Testis (tissue), 3 donors: ENCODE data around the gene ASB4. TPM values are rescaled to one million over a fixed set of nuclear protein-coding genes. Genes with fewer than 3 reads are reported as not detected.
"Not testable (repeated sequence)": the region's sequence is repeated elsewhere in the genome, so short reads cannot be mapped to it uniquely, and the experiment has no call there.

ENCODE experiments used
- DNase-seq: peaks from one replicate; pipeline ENCODE4 v3.0.0-alpha.2; 2019
- H3K27ac ChIP-seq, 2 donors: fragments of 200-600 bp; sonication (generic); one replicate each; pipeline ENCODE4 v1.5.1; 2019
- H3K27me3 ChIP-seq: fragments of 200-600 bp; sonication (generic); one replicate; pipeline ENCODE4 v1.5.1; 2019
- H3K36me3 ChIP-seq: fragments of 200-600 bp; sonication (generic); one replicate; pipeline ENCODE4 v1.5.1; 2017; ENCODE audit warnings: low read depth; ENCODE audit errors: missing control alignments
- H3K4me1 ChIP-seq: fragments of 200-600 bp; sonication (generic); one replicate; pipeline ENCODE4 v1.5.1; 2019
- H3K4me3 ChIP-seq, 2 donors: fragments of 200-600 bp; sonication (generic); one replicate each; pipeline ENCODE4 v1.5.1; 2017 to 2019
- H3K9me3 ChIP-seq: fragments of 200-600 bp; sonication (generic); one replicate; pipeline ENCODE4 v1.5.1; 2017
- POLR2A ChIP-seq: fragments of 450-650 bp; IDR thresholded peaks from one replicate; pipeline ENCODE4 v1.6.1; 2017; ENCODE audit warnings: antibody characterized with exemption, mild to moderate bottlenecking, moderate library complexity
- WGBS, 2 donors: methylation state at CpG; one replicate each; pipeline ENCODE4 v1.1.5; 2018; 5-methylcytosine and 5-hydroxymethylcytosine counted together
- intact Hi-C: fragments of 100-400 bp; cut with DNase I; formaldehyde crosslinking; loops from one replicate; pipeline ENCODE4 v1.15.1; 2023; ENCODE audit warnings: low total_unique reads
- polyA plus RNA-seq: library from polyadenylated mRNA; stranded (reverse); fragments of 350-450 nt; fragmentation: Illumina TruSeq; extraction: RNeasy Lipid Tissue Mini Kit (QIAGEN cat#74804); gene quantifications from one replicate; pipeline ENCODE4 v1.2.3, GENCODE V29; 2014; ENCODE audit warnings: low read depth, low replicate concordance; ENCODE audit not compliant: insufficient read depth
- total RNA-seq, 2 donors: library from RNA; depleted of rRNA; stranded (reverse); fragments of >200 nt; gene quantifications; one replicate each; pipeline ENCODE4 v1.2.3, GENCODE V29; 2016
- TF ChIP-seq, protein P1 (sequence below), 3 experiments: fragments of 450-650 bp in 2 of 3; fragments of 200-600 bp in 1 of 3; sonication (generic) in 1 of 3; IDR thresholded peaks; one replicate each; pipeline ENCODE4 v1.5.1; 2016 to 2019; ENCODE audit warnings: antibody characterized with exemption in 3 of 3, mild to moderate bottlenecking in 2 of 3, moderate library complexity in 1 of 3

ASB4 gene
- total and polyA plus RNA-seq, 3 donors from 2014 or later: 0.12 to 1.9 (median 1.0) TPM

DNA sequence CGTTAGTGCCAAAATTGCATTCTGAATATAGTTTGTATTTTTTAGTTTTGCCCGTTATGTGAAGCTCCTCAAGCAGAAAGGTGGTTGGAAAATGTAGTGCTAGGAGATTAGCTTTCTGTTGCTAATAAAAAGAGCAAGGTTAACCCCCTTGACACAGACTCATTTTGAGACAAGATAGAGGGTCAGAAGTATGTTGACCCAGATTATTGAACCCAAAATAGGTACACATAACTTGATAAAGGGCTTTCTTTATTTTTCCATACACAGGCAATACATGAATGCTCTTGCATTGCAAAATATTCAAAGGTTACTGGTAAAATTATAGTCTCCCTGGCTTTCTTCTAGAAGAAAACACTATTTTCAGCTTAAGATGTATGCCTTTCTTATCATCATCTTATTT lies 40.9 kb upstream of the ASB4 start:
- no peaks in the 10 kb centered on the region for H3K4me1 ChIP-seq
- DNase-seq: no peak
- no peaks in the 10 kb centered on the region for H3K27me3 ChIP-seq
- intact Hi-C loops: no loop called here
- H3K27ac ChIP-seq: no peak overlapping the region
- H3K4me3 ChIP-seq: no peak overlapping the region
- WGBS, 2 donors: 70 to 73% methylated on average over 2 of the region's 2 CpGs
- TF ChIP-seq, protein P1, sequence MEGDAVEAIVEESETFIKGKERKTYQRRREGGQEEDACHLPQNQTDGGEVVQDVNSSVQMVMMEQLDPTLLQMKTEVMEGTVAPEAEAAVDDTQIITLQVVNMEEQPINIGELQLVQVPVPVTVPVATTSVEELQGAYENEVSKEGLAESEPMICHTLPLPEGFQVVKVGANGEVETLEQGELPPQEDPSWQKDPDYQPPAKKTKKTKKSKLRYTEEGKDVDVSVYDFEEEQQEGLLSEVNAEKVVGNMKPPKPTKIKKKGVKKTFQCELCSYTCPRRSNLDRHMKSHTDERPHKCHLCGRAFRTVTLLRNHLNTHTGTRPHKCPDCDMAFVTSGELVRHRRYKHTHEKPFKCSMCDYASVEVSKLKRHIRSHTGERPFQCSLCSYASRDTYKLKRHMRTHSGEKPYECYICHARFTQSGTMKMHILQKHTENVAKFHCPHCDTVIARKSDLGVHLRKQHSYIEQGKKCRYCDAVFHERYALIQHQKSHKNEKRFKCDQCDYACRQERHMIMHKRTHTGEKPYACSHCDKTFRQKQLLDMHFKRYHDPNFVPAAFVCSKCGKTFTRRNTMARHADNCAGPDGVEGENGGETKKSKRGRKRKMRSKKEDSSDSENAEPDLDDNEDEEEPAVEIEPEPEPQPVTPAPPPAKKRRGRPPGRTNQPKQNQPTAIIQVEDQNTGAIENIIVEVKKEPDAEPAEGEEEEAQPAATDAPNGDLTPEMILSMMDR (IDR thresholded peaks at IDR 0.05): no peak
- no peak for TF ChIP-seq POLR2A
- no peaks in the 10 kb centered on the region for H3K9me3 ChIP-seq
- H3K36me3 ChIP-seq: no peaks in the 10 kb centered on the region

DNA sequence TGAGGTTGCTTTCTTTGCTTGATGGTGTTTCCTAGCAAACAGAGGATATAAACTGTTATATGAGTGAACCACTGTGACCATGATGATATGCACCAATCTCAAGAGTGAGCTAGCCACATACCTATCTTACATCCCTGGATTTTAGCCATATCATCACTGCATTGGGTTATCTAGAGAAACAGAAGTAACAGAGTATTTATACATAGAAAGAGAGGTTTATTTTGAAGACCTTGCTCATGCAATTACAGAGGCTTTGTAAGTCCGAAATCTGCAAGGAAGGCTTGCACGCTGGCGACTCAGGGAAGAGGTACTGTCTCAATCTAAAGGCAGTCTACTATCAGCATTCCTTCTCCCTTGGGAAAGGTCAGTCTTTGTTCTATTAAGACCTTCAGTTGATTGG lies 39.1 kb upstream of the ASB4 start:
- no peak for TF ChIP-seq POLR2A
- TF ChIP-seq, protein P1 (IDR thresholded peaks at IDR 0.05): no peak
- no peak overlapping the region for H3K27ac ChIP-seq
- H3K9me3 ChIP-seq: no peaks in the 10 kb centered on the region
- H3K4me3 ChIP-seq: no peak overlapping the region
- DNase-seq: no peak
- no peaks in the 10 kb centered on the region for H3K27me3 ChIP-seq
- intact Hi-C loops: no loop called here
- 95 to 98% methylated on average over 3 of the region's 3 CpGs for WGBS, 2 donors
- no peaks in the 10 kb centered on the region for H3K4me1 ChIP-seq
- H3K36me3 ChIP-seq: no peaks in the 10 kb centered on the region

DNA sequence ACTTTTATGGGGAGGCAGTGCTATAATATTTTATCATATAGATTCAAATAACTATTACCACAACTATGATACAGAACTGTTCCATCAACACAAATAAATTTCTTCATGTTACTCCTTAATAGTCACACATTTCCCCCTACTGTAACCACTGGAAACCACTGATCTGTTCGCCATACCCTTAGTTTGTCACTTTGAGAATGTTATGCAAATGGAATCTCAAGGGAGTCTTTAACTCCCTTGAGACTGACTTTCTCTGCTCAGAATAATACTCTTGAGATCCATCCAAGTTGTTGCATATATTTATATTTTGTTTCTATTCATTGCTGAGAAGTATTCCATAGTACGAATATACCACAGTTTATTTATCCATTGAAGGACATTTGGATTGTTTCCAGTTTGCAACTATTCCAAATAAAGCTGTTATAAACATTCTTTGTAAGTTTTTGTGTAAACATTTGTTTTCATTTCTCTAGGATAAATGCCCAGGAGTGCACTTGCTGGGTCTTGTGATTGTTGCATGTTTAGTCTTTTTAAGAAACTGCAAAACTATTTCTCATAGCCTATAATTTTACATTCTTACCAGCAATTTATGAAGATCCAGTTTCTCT lies 31.2 kb upstream of the ASB4 start:
- Histone ChIP-seq H3K4me1 (no peaks in the 10 kb centered on the region), H3K27me3 (no peaks in the 10 kb centered on the region), H3K4me3 (no peak overlapping the region), H3K36me3 (no peaks in the 10 kb centered on the region), H3K27ac (no peak overlapping the region), H3K9me3 (no peaks in the 10 kb centered on the region)
- 79 to 86% methylated on average over 2 of the region's 2 CpGs for WGBS, 2 donors
- TF ChIP-seq, protein P1 (IDR thresholded peaks at IDR 0.05): no peak
- TF ChIP-seq POLR2A: no peak
- intact Hi-C loops: no loop called here
- no peak for DNase-seq

DNA sequence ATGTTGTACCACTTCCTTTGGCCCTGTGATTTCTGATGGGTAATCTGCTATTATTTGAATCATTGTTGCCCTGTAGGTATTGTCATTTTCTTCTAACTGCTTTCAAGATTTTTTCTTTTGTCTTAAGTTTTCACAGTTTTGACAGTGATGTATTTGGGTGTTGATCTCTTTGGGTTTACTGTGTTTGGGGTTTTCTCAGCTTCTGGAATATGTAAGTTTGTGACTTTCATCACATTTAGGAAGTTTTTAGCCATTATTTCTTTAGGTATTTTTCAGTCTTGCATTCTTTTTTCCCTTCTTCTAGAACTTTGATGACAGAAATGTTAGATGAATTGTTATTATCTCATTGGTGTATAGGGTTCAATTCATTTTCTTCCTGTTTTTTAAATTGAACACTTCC lies 27.8 kb upstream of the ASB4 start:
- no peaks in the 10 kb centered on the region for H3K9me3 ChIP-seq
- no peak overlapping the region for H3K27ac ChIP-seq
- H3K4me1 ChIP-seq: no peaks in the 10 kb centered on the region
- no peaks in the 10 kb centered on the region for H3K27me3 ChIP-seq
- H3K36me3 ChIP-seq: no peaks in the 10 kb centered on the region
- TF ChIP-seq, protein P1 (IDR thresholded peaks at IDR 0.05): no peak
- no peak for TF ChIP-seq POLR2A
- intact Hi-C loops: no loop called here
- H3K4me3 ChIP-seq: no peak overlapping the region
- DNase-seq: no peak

DNA sequence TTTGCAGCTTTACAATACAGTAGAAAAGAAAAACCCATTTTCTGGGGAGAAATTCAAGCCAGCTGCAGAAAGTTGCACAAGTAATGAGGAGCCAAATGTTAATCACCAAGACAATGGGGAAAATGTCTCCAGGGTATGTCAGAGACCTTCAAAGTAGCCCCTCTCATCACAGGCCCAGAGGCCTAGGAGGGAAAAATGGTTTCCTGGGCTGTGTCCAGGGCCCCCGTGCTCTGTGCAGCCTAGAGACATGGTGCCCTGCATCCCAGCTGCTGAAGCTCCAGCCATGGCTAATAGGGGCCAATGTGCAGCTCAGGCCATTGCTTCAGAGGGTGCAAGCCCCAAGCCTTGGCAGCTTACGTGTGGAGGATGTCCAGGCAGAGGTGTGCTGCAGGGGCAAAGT lies 25.1 kb upstream of the ASB4 start:
- DNase-seq, H3K9me3 ChIP-seq, H3K36me3 ChIP-seq, H3K27ac ChIP-seq, H3K4me1 ChIP-seq, intact Hi-C loops, H3K27me3 ChIP-seq, H3K4me3 ChIP-seq: not testable (repeated sequence)
- whole genome bisulfite sequencing, 2 donors: 96% methylated on average over 2 of the region's 2 CpGs; no CpG with 5 or more reads in 1 of the 2 donors
